LHCN-M2 (cell line): ENCODE results near the gene AMH. TPM values are rescaled to one million over a fixed set of nuclear protein-coding genes. Genes with fewer than 3 reads are reported as not detected.

Experiments
- DNase-seq: peaks from one replicate; pipeline ENCODE4 v3.0.0-alpha.2; 2012; ENCODE audit warnings: low read depth
- total RNA-seq: library from RNA; depleted of rRNA; stranded (reverse); fragments of >200 nt; gene quantifications from 2 replicates; pipeline ENCODE4 v1.2.3, GENCODE V29; 2014; rRNA removed

AMH gene
- total RNA-seq, 1 experiment from 2014 or later = 13.8 TPM

DNA sequence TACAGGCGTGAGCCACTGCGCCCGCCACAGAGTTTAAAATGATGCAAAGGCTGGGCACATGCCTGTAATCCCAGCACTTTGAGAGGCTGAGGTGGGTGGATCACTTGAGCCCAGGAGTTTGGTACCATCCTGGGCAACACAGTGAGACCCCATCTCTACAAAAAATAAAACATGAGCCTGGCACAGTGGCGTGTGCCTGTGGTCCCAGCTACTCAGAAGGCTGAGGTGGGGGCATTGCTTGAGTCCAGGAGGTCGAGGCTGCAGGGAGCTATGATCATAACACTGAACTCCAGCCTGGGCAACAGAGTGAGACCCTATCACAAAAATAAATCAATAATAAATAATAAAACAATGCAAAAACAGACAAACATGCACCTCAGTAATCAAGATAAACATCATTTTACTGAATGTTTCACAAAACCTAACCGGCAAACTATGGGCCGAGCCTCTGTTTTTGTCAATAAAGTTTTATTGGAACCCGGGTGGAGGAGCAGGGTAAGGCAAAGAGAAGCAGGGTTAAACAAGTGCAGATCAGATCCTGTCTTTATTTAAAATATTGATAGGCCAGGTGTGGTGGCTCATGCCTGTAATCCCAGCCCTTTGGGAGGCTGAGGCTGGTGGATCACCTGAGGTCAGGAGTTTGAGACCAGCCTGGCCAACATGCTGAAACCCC lies 34.8 kb downstream of the AMH start:
- no peak for DNase-seq

DNA sequence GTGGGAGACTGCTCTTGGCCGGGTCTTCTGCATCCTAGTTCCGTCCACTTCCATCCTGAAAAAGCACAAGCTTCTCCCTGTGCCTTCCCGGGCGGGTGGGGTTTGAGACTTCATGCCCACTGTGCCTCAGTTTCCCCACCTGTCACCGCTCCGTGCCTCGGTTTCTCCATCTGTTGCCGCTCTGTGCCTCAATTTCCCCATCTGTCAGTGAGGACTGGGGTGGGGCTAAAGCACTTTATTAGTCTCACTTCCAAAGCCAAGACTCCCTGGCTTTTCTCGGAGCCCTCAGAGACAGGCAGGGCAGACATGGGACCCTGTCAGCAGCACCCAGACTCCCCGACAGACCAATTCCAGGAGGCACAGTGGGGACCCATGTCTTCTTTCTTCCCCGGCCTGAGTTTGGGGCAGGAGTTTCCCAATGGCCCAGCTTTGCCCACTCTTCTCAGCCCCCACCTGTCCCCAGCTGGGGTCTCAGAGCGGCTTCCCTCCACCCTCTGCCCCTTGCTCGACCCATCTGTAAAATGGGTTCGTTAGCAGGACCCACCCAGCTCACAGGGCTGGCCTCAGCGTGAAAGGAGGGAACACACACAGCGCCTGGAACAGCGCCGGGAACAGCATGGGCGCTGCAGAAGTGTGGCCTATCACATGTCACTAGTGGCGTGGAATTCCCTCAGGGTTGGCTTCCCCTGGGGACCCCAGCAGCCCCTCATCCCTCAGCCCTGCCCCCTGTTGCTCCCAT lies 37.4 kb downstream of the AMH start:
- DNase-seq = no peak

DNA sequence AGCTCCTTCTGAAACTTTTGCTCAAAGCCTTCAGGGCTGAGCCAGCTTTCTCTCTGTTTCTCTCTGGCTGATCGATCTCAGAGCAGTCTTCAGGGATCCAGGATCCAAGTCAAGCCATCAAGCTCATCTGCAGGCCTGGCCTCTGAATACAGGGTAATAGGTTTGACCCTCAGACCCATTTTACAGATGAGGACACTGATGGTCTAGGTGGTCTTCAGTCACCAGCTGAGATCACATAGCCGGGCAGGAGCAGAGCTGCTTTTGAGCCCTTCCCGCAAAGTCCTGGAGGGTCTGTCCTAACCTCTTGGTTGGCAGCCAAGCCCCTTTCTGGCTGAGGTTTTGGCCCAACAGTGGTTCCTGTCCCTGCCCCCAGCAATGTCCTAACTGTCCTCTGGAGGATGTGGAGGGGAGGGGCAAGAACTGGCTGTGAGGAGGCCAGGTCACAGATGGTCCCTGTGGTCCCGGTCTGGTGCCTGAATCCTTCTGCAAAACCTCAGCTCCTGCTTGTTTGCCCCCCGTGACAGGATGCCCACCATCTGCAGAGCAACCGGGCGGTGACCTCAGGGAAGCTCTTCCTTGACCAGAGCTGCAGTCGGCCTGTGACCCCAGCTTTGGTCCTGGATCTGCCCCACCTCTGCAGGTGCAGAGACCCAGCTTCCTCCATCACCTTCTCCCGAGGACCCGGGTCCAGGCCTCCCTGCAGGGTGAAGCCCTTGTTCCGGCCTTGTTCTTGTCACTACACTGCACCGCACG lies 38.6 kb downstream of the AMH start:
- DNase-seq = no peak

GRCh38 chr19:2288338-2288817 lies 39.3 kb downstream of the AMH start:
- DNase-seq = no peak

- no peak for DNase-seq
Observed at GRCh38 chr19:2288818-2289713, 39.9 kb downstream of the AMH start.

- DNase-seq = no peak
Observed at GRCh38 chr19:2289714-2290435, 40.8 kb downstream of the AMH start.

- DNase-seq = no peak
Observed at GRCh38 chr19:2290441-2291184, 41.5 kb downstream of the AMH start.

- DNase-seq = no peak
Observed at GRCh38 chr19:2291185-2291751, 42.1 kb downstream of the AMH start.

- no peak for DNase-seq
Observed at GRCh38 chr19:2294687-2295335, 45.7 kb downstream of the AMH start.

DNA sequence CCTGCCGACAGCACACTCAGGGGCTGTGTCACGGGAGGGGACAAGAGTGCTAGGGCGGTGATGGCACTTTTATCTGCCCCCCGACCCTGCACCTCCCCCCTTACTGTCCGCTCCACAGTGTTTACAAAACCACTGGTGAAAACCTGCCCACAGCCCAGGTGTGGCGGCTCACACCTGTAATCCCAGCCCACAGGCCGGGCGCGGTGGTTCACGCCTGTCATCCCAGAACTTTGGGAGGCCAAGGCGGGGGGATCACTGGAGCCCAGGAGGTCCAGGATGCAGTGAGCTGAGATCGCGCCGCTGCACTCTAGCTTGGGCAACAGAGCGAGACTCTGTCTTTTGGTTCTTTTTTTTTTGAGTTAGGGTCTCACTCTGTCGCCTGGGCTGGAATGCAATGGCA lies 47.0 kb downstream of the AMH start:
- no peak for DNase-seq

- DNase-seq = no peak
Observed at GRCh38 chr19:2300533-2300932, 51.4 kb downstream of the AMH start.

Other genes with a start within 250 kb of the AMH start
- gene BTBD2, start 233.6 kb upstream of the AMH start, total RNA-seq = 69.4 and 76.1 TPM in 2 replicates
- 44.0 and 49.5 TPM in 2 replicates for gene MKNK2, start 198.1 kb upstream of the AMH start, total RNA-seq
- gene MOB3A, start 153.0 kb upstream of the AMH start, total RNA-seq = 26.5 and 33.9 TPM in 2 replicates
- gene IZUMO4, start 152.4 kb upstream of the AMH start, total RNA-seq = 0.83 and 1.2 TPM in 2 replicates
- gene AP3D1, start 97.8 kb upstream of the AMH start, total RNA-seq = 112 and 125 TPM in 2 replicates
- 7.4 and 7.5 TPM in 2 replicates for gene DOT1L, start 85.4 kb upstream of the AMH start, total RNA-seq
- 92.4 and 100 TPM in 2 replicates for gene PLEKHJ1, start 13.0 kb upstream of the AMH start, total RNA-seq
- 31.7 and 41.6 TPM in 2 replicates for gene SF3A2, start 12.5 kb upstream of the AMH start, total RNA-seq
- gene JSRP1, start 7.1 kb downstream of the AMH start, total RNA-seq = 219 TPM in 2 replicates
- gene PEAK3, start 32.9 kb downstream of the AMH start, total RNA-seq = 0.19 and 0.63 TPM in 2 replicates
- gene LINGO3, start 58.8 kb downstream of the AMH start, total RNA-seq = not detected in 2 replicates
- 195 and 198 TPM in 2 replicates for gene LSM7, start 79.3 kb downstream of the AMH start, total RNA-seq
- 25.3 and 26.1 TPM in 2 replicates for gene SPPL2B, start 79.4 kb downstream of the AMH start, total RNA-seq
- gene TMPRSS9, start 110.9 kb downstream of the AMH start, total RNA-seq = not detected in 2 replicates
- gene TIMM13, start 178.3 kb downstream of the AMH start, total RNA-seq = 47.1 and 52.9 TPM in 2 replicates
- 261 TPM in 2 replicates for gene LMNB2, start 207.6 kb downstream of the AMH start, total RNA-seq
- gene GADD45B, start 226.8 kb downstream of the AMH start, total RNA-seq = 42.6 and 49.8 TPM in 2 replicates